Effector CD4-positive, alpha-beta T cell (primary cell): ENCODE measurements around the gene NDUFAF2.
"Not testable (repeated sequence)": the region's sequence is repeated elsewhere in the genome, so short reads cannot be mapped to it uniquely, and the experiment has no call there.

ENCODE experiments used
- DNase-seq: peaks from one replicate; pipeline ENCODE4 v3.0.0-alpha.2; 2020

NDUFAF2 gene

GRCh38 chr5:60993875-60994571 lies 49.0 kb downstream of the NDUFAF2 start:
- no peak for DNase-seq

- DNase-seq = no peak
These were observed 51.4 kb downstream of the NDUFAF2 start for GRCh38 chr5:60996368-60996767.

- no peak for DNase-seq
These were observed 52.7 kb downstream of the NDUFAF2 start for GRCh38 chr5:60997721-60998120.

GRCh38 chr5:61000887-61001286 lies 55.9 kb downstream of the NDUFAF2 start:
- no peak for DNase-seq

- no peak for DNase-seq
These were observed 56.6 kb downstream of the NDUFAF2 start for GRCh38 chr5:61001647-61002046.

- DNase-seq = no peak
These were observed 57.8 kb downstream of the NDUFAF2 start for GRCh38 chr5:61002611-61003355.

- no peak for DNase-seq
These were observed 59.4 kb downstream of the NDUFAF2 start for GRCh38 chr5:61004448-61004847.

- DNase-seq = no peak
These were observed 64.9 kb downstream of the NDUFAF2 start for GRCh38 chr5:61009907-61010306.

GRCh38 chr5:61010467-61011454 lies 65.8 kb downstream of the NDUFAF2 start:
- DNase-seq = no peak

GRCh38 chr5:61018062-61018461 lies 73.1 kb downstream of the NDUFAF2 start:
- DNase-seq = no peak

GRCh38 chr5:61019642-61020041 lies 74.6 kb downstream of the NDUFAF2 start:
- DNase-seq = no peak

GRCh38 chr5:61020415-61020814 lies 75.4 kb downstream of the NDUFAF2 start:
- no peak for DNase-seq

- DNase-seq = no peak
These were observed 78.1 kb downstream of the NDUFAF2 start for GRCh38 chr5:61023131-61023530.

- no peak for DNase-seq
These were observed 81.0 kb downstream of the NDUFAF2 start for GRCh38 chr5:61026004-61026403.

GRCh38 chr5:61028382-61028781 lies 83.4 kb downstream of the NDUFAF2 start:
- DNase-seq = no peak

GRCh38 chr5:61029456-61030162 lies 84.6 kb downstream of the NDUFAF2 start:
- DNase-seq = no peak

GRCh38 chr5:61030163-61030482 lies 85.1 kb downstream of the NDUFAF2 start:
- DNase-seq = no peak

GRCh38 chr5:61031301-61031700 lies 86.3 kb downstream of the NDUFAF2 start:
- DNase-seq = not testable (repeated sequence)

GRCh38 chr5:61044545-61044944 lies 99.5 kb downstream of the NDUFAF2 start:
- no peak for DNase-seq

GRCh38 chr5:61047346-61047745 lies 102.3 kb downstream of the NDUFAF2 start:
- DNase-seq = no peak

- DNase-seq = no peak
These were observed 103.5 kb downstream of the NDUFAF2 start for GRCh38 chr5:61048534-61048933.

GRCh38 chr5:61050292-61050691 lies 105.3 kb downstream of the NDUFAF2 start:
- no peak for DNase-seq

GRCh38 chr5:61051267-61051666 lies 106.3 kb downstream of the NDUFAF2 start:
- no peak for DNase-seq
